ENCODE measurements around the gene APP. TPM values are rescaled to one million over a fixed set of nuclear protein-coding genes. Genes with fewer than 3 reads are reported as not detected.

APP gene
- total and polyA plus RNA-seq, 10 of the 15 experiments (the other 5 are each of a cell fraction or from before 2014, with no cell fraction given) = 8.8 to 94.9 (median 51.0) TPM

DNA sequence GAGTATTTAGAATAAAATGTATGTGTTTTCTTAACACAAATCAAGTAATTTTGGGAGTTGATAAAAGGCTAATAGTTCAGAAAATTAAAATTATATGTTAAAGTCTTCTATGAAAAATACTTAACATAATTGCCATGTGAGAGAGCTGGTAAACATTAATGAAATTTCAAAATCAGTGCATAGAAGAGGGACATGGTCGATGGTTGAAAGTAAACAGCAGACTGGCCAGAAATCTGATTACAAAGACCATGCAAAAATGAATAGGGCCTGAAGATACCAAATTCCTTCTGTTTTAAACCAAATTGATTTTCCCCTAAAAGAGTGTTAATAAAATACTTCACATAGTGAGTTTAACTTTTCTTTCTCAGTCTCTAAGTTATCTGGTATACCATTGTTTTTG lies 307.5 kb downstream of the APP start:
- FAIRE-seq = no peak
- TF ChIP-seq, protein P1, sequence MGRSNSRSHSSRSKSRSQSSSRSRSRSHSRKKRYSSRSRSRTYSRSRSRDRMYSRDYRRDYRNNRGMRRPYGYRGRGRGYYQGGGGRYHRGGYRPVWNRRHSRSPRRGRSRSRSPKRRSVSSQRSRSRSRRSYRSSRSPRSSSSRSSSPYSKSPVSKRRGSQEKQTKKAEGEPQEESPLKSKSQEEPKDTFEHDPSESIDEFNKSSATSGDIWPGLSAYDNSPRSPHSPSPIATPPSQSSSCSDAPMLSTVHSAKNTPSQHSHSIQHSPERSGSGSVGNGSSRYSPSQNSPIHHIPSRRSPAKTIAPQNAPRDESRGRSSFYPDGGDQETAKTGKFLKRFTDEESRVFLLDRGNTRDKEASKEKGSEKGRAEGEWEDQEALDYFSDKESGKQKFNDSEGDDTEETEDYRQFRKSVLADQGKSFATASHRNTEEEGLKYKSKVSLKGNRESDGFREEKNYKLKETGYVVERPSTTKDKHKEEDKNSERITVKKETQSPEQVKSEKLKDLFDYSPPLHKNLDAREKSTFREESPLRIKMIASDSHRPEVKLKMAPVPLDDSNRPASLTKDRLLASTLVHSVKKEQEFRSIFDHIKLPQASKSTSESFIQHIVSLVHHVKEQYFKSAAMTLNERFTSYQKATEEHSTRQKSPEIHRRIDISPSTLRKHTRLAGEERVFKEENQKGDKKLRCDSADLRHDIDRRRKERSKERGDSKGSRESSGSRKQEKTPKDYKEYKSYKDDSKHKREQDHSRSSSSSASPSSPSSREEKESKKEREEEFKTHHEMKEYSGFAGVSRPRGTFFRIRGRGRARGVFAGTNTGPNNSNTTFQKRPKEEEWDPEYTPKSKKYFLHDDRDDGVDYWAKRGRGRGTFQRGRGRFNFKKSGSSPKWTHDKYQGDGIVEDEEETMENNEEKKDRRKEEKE (IDR thresholded peaks at IDR 0.05) = no peak
- TF ChIP-seq SUZ12 (IDR thresholded peaks at IDR 0.05; ENCODE audit: unreplicated experiment) (no peak), CBX3 (IDR thresholded peaks at IDR 0.05; ENCODE audit: borderline replicate concordance, low read depth) (no peak), TAF1 (IDR thresholded peaks at IDR 0.05; ENCODE audit: borderline replicate concordance, low read depth, low read length) (no peak), PAX8 (IDR thresholded peaks at IDR 0.05) (no peak), CREM (IDR thresholded peaks at IDR 0.05; ENCODE audit: low read depth) (no peak)
- TF ChIP-seq, protein P2, sequence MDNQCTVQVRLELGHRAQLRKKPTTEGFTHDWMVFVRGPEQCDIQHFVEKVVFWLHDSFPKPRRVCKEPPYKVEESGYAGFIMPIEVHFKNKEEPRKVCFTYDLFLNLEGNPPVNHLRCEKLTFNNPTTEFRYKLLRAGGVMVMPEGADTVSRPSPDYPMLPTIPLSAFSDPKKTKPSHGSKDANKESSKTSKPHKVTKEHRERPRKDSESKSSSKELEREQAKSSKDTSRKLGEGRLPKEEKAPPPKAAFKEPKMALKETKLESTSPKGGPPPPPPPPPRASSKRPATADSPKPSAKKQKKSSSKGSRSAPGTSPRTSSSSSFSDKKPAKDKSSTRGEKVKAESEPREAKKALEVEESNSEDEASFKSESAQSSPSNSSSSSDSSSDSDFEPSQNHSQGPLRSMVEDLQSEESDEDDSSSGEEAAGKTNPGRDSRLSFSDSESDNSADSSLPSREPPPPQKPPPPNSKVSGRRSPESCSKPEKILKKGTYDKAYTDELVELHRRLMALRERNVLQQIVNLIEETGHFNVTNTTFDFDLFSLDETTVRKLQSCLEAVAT (IDR thresholded peaks at IDR 0.05) = no peak
- TF ChIP-seq, protein P3, sequence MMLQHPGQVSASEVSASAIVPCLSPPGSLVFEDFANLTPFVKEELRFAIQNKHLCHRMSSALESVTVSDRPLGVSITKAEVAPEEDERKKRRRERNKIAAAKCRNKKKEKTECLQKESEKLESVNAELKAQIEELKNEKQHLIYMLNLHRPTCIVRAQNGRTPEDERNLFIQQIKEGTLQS (IDR thresholded peaks at IDR 0.05; ENCODE audit: borderline replicate concordance, extremely low read depth, low read depth, low read length) = no peak
- Histone ChIP-seq H2AFZ (ENCODE audit: control insufficient read depth, low read depth, low read length) (no peak overlapping the region), H3K9me3 (replicated peaks; ENCODE audit: control insufficient read depth, insufficient read depth, low read length) (no peaks in the 10 kb centered on the region), H3K4me3 (no peak overlapping the region), H4K20me1 (ENCODE audit: control insufficient read depth, insufficient read depth) (no peaks in the 10 kb centered on the region), H3K4me1 (ENCODE audit: control insufficient read depth, insufficient read depth, low read length) (no peaks in the 10 kb centered on the region), H3K36me3 (ENCODE audit: control insufficient read depth in 2 of 2, insufficient read depth in 2 of 2, low read length in 1 of 2) (no peaks in the 10 kb centered on the region), H3K4me2 (ENCODE audit: control insufficient read depth, insufficient read depth) (no peak overlapping the region), H3K9ac (ENCODE audit: control insufficient read depth, insufficient read depth, low read length) (no peak overlapping the region), H3K79me2 (ENCODE audit: control insufficient read depth, insufficient read depth, low read length) (no peaks in the 10 kb centered on the region), H3K27me3 (replicated peaks in 1 of 2; ENCODE audit: control insufficient read depth in 2 of 2, insufficient read depth in 2 of 2, low read length in 1 of 2) (no peaks in the 10 kb centered on the region), H3K27ac (ENCODE audit: control insufficient read depth, insufficient read depth) (no peak overlapping the region)
- SMC1A ChIA-PET (ENCODE audit: uncharacterized antibody, unreplicated experiment) = interaction anchor here (1.8 kb wide), 1 partner anchor 255 kb away, joined by 7 read pairs; no protein-coding TSS in a partner anchor
- no TSS peak for BruUV-seq (replicated peaks)
- WGBS (ENCODE audit: insufficient coverage, insufficient replicate concordance, low lambda C conversion rate, missing lambda C conversion rate) = 0% methylated on average over 1 of the region's 1 CpG
- POLR2A ChIA-PET = no interaction called here
- DNase-seq (ENCODE audit: low read depth, low spot score) = no peak
- ATAC-seq = no peak
- intact Hi-C loops (cut with micrococcal nuclease; ENCODE audit: unreplicated experiment) (no loop called here), in situ Hi-C loops (cut with MboI) (loop anchor here (5.0 kb wide), 1 partner anchor 256 kb away; the partner anchor contains the start of gene MRPL39)
- RAD21 ChIA-PET (ENCODE audit: unreplicated experiment) = interaction anchor here (1.0 kb wide), 1 partner anchor 254 kb away, joined by 7 read pairs; no protein-coding TSS in a partner anchor
- CTCF ChIA-PET = interaction anchor here (0.7 to 1.5 kb wide), 5 partner anchors 33 to 255 kb away, joined by 3 to 6 read pairs (median 3); no protein-coding TSS in a partner anchor

All from GM12878 (cell line).